ENCODE results near the gene SDK1. TPM values are rescaled to one million over a fixed set of nuclear protein-coding genes. Genes with fewer than 3 reads are reported as not detected.

SDK1 gene
- total and polyA plus RNA-seq, 10 of the 15 experiments (the other 5 are each of a cell fraction or from before 2014, with no cell fraction given) = 0.14 to 0.33 TPM; not detected in 8

GRCh38 chr7:3378390-3379150 is 77.5 kb downstream of the SDK1 start:
- DNase-seq (ENCODE audit: low read depth, low spot score) (no peak), ATAC-seq (no peak), FAIRE-seq (no peak)
- intact Hi-C loops (cut with micrococcal nuclease; ENCODE audit: unreplicated experiment) (no loop called here), in situ Hi-C loops (cut with MboI) (no loop called here)
- Histone ChIP-seq H3K27me3 (replicated peaks in 1 of 2; ENCODE audit: control insufficient read depth in 2 of 2, insufficient read depth in 2 of 2, low read length in 1 of 2) (peaks cover 0 to 2% of the 10 kb centered on the region in 2 experiments; a peak in 1 of 4 replicates), H3K9me3 (replicated peaks; ENCODE audit: control insufficient read depth, insufficient read depth, low read length) (no peaks in the 10 kb centered on the region), H3K9ac (ENCODE audit: control insufficient read depth, insufficient read depth, low read length) (no peak overlapping the region), H4K20me1 (ENCODE audit: control insufficient read depth, insufficient read depth) (no peaks in the 10 kb centered on the region), H2AFZ (ENCODE audit: control insufficient read depth, low read depth, low read length) (no peak overlapping the region), H3K36me3 (ENCODE audit: control insufficient read depth in 2 of 2, insufficient read depth in 2 of 2, low read length in 1 of 2) (no peaks in the 10 kb centered on the region), H3K4me1 (ENCODE audit: control insufficient read depth, insufficient read depth, low read length) (no peaks in the 10 kb centered on the region), H3K79me2 (ENCODE audit: control insufficient read depth, insufficient read depth, low read length) (no peaks in the 10 kb centered on the region), H3K27ac (ENCODE audit: control insufficient read depth, insufficient read depth) (no peak overlapping the region), H3K4me3 (no peak overlapping the region), H3K4me2 (ENCODE audit: control insufficient read depth, insufficient read depth) (no peak overlapping the region)
- SMC1A ChIA-PET (ENCODE audit: uncharacterized antibody, unreplicated experiment) = no interaction called here
- POLR2A ChIA-PET = no interaction called here
- WGBS (ENCODE audit: insufficient coverage, insufficient replicate concordance, low lambda C conversion rate, missing lambda C conversion rate) = 46% methylated on average over 18 of the region's 18 CpGs
- CTCF ChIA-PET = no interaction called here
- RAD21 ChIA-PET (ENCODE audit: unreplicated experiment) = no interaction called here
- no TSS peak for BruUV-seq (replicated peaks)
- TF ChIP-seq HDGF (IDR thresholded peaks at IDR 0.05) (no peak), SIX5 (IDR thresholded peaks at IDR 0.05; ENCODE audit: low read depth, low read length, severe bottlenecking) (no peak), HDAC2 (IDR thresholded peaks at IDR 0.05) (no peak), ZNF384 (IDR thresholded peaks at IDR 0.05; ENCODE audit: borderline replicate concordance, low read depth, low read length) (no peak), HDAC6 (IDR thresholded peaks at IDR 0.05; ENCODE audit: unreplicated experiment) (no peak), SUPT20H (IDR thresholded peaks at IDR 0.05; ENCODE audit: borderline replicate concordance, control insufficient read depth, low read depth, low read length) (no peak), ZNF217 (IDR thresholded peaks at IDR 0.05) (no peak), SMC3 (IDR thresholded peaks at IDR 0.05; ENCODE audit: borderline replicate concordance, low read length) (no peak), PAX8 (IDR thresholded peaks at IDR 0.05) (no peak), BMI1 (IDR thresholded peaks at IDR 0.05; ENCODE audit: borderline replicate concordance) (no peak), NFXL1 (IDR thresholded peaks at IDR 0.05; ENCODE audit: borderline replicate concordance) (no peak), ETV6 (conservative IDR thresholded peaks at IDR 0.05 in 1 of 2, IDR thresholded peaks at IDR 0.05 in 1 of 2; ENCODE audit: borderline replicate concordance in 1 of 2, low read depth in 1 of 2) (no peak), REST (IDR thresholded peaks at IDR 0.05; ENCODE audit: low read depth, low read length) (no peak), ZBTB33 (IDR thresholded peaks at IDR 0.05) (no peak), ZNF687 (IDR thresholded peaks at IDR 0.05) (no peak)

All from GM12878 (cell line).